GM18526 (cell line): ENCODE measurements around the gene SRSF8.

Experiments used
- POLR2A ChIP-seq: IDR thresholded peaks from 3 replicates; pipeline ENCODE4 v1.6.1; 2011; ENCODE audit not compliant: insufficient read length; ENCODE audit errors: extremely low read depth

Gene SRSF8

DNA sequence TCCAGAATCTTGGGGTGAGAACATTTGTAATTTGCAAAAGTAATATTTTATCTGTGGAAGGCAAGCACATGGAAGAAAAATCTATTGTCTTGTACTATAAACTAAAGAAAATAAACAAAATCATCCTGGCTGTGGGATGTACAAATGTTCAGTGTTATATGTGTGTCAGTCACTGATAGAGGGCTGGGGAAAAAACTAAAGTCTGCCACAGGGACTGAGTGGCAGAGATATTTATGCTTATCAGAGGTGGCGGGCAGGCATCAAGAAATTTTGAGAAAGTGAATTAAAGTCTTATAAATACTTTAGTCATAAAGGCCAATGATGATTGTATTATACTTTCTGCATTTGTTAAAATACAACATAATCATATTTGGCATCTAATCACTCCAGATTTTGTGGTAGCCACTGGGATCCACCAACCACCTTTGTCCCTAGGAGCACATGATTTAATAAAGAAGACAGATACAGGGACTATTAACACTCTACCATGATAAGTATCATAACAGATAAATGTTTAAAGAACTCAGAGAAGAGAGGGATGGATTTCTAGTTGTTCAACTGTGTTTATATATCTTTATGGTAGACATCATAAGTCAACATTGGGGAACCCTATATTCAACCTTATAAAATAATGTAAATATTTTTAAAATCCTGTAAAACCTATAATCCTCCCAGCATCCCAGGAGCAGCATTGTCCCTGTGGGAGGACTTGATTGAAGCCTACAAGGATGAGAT, 20.3 kb downstream of the SRSF8 start:
- no peak for TF ChIP-seq POLR2A

- no peak for TF ChIP-seq POLR2A
These were observed 22.4 kb downstream of the SRSF8 start for GRCh38 chr11:95088946-95089619.

GRCh38 chr11:95089620-95090542, 23.2 kb downstream of the SRSF8 start, which contains the start of gene ENDOD1:
ENDOD1 (plus strand) TSS chr11:95089846; CDS start chr11:95089928, 82 bp downstream.
- TF ChIP-seq POLR2A = peak; percentile 90

DNA sequence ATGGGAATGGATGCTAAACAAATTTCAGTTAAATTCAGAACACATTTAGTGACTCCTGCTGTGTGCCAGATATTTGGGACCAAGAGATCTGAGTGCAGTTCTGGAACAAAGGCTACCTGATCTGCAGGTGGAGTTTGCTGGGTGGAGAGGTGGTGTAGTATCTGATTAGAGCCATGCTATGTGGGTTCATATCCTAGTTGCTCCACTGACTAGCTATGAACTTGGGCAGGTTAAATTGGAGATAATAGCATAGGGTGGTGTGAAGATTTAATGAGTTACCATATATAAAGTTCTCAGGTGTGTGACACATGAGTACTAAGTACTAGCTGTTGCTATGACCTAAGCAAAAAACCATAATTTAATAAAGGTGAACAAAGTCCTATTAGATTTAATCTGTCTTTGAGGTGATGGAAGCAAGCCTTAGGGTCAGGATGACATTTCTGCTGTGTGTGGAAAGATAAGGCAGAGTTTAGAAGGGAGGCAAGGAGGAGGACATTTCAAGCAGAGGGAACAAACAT, 25.0 kb downstream of the SRSF8 start:
- no peak for TF ChIP-seq POLR2A

DNA sequence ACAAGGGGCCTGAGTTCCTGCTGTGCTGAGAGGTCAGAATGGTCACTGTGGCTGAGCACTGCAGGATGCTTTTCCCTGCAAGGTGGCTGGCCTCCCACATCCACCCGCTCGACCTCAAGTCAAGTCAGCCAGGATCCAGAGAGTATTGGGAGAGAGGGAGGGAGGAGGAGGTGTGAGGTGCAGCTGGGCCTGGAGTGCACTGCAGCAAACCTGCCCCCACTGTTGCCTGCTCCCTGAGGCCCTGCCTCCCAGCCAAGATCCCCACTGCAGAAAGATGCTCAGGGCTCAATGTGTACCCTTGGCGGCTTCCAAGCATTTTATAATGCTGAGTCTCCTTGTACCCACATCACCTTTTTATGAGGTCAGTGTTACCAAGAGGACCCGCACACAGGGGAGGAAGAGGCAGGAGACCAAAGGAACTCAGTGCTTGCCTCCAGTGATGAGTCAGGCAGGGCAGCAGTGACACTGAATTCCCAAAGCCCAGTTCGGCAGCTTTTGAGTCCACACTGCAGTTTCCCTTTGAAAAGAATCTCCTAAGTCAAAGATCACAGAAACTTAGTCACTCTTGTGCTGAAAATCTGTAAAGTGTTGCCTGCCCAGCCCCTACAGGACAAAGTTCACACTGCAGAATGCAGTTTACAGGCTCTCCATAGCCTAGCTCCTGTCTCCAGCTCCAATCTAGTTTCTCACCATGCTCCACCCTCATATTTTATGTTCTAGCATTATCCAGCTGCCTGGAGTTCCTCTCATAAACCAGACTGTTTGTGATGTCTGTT, 26.0 kb downstream of the SRSF8 start:
- TF ChIP-seq POLR2A = no peak

- no peak for TF ChIP-seq POLR2A
These were observed 26.8 kb downstream of the SRSF8 start for GRCh38 chr11:95093548-95093947.

GRCh38 chr11:95095858-95096587, 29.3 kb downstream of the SRSF8 start:
- no peak for TF ChIP-seq POLR2A

DNA sequence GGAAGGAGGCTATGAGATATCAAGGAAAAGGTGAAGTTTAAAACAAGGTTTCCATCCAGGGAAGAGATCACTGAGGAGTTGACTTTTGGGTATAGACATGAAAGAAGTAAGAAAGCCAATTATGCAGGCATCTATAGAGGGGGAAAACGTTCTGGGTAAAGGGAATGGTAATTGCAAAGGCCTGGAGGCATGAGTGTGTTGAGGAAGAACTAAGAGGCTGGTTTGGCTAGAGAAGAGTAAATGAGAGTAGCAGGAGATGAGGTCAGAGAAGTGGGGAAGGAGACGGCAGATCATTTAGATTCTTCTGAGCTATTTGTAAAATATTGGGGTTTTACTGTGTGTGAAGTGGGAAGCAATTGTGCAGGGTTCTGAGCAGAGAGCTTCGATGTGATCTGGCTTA, 30.5 kb downstream of the SRSF8 start:
- TF ChIP-seq POLR2A = no peak

GRCh38 chr11:95098826-95099225, 32.1 kb downstream of the SRSF8 start:
- TF ChIP-seq POLR2A = no peak

DNA sequence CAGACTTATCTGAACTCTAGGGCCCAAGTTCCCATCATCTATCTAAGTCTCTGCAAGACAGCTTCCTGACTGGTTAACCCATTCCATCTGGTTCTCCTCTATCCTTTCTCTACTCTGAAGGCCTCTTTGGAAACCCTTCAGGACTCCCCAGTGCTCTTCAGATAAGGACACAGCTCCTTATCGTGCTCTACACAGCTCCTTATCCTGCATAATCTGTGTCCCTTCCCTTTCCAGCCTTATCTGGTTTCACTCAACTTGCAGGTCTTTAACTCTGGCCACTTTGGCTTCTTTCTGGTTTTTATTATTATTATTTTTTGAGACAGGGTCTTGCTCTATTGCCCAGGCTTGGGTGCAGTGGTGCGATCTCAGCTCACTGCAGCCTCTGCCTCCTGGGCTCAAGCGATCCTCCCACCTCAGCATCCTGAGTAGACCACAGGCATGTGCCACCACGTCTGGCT, 33.5 kb downstream of the SRSF8 start:
- TF ChIP-seq POLR2A = no peak

DNA sequence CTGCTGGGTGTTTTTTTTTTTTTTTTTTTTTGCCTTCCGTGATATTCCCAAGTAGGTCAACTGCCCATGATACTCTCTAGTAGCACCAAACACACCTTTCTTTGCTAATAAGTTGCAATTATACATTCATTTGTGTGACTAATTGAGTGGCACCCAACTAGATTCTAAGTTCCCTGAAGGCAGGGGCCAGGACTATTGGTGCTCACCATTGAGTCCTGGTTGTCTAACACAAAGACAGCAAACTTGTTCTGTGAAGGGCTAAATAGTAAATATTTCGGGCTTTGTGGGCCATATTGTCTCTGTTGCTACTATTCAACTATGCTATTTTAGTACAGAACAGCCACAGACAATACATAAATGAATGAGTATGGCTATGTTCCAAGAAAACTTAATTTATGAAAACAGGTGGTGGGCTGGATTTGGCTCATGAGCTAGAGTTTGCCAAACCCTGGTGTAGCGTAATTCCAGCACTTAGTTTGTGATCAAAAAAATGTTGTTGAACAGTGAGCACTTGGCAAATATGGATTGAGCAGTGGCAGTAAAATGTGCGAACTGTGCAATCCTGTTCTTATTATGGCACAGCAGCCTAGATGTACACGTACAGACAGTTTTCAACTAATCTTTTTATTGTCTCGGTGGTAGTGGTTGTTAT, 34.3 kb downstream of the SRSF8 start:
- no peak for TF ChIP-seq POLR2A

DNA sequence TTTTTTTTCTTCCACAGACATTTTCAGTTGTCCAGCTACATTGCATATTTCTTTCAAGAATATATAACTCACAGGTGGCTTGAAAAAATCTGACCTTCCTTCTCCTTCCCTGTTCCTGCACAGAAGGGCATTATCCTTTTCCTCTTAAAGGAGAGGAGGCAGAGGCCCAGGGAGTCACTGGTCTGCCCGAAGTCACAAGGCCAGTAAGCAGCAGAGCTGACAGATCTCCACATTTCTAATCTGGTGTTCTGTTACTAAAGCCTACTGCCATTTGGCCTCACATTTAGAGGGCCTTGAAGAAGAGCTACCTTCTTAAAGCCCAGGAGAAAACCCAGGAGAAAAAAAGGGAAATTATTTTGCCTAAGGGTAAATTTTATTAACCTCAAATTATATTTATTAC, 35.2 kb downstream of the SRSF8 start:
- TF ChIP-seq POLR2A = no peak

GRCh38 chr11:95102733-95103132, 36.0 kb downstream of the SRSF8 start:
- TF ChIP-seq POLR2A = no peak
